Activated gamma-delta T cell treated with Interleukin-2 at 50 U/mL for 16 hours (primary cell): ENCODE data around the gene CYP20A1.
"Not testable (repeated sequence)": the region's sequence is repeated elsewhere in the genome, so short reads cannot be mapped to it uniquely, and the experiment has no call there.

Source experiments
- DNase-seq: peaks from one replicate; pipeline ENCODE4 v3.0.0-alpha.2; 2020

Gene CYP20A1

GRCh38 chr2:203238704-203239526, at the start of gene CYP20A1:
TSS of gene CYP20A1 (plus strand) at chr2:203239018. CDS start at chr2:203239063, 45 bp downstream.
- peak; percentile 96 for DNase-seq

- not testable (repeated sequence) for DNase-seq
These were observed 48.3 kb upstream of the CYP20A1 start for GRCh38 chr2:203190547-203190946.

- not testable (repeated sequence) for DNase-seq
These were observed 47.8 kb upstream of the CYP20A1 start for GRCh38 chr2:203191026-203191425.

GRCh38 chr2:203191961-203192360, 46.9 kb upstream of the CYP20A1 start:
- no peak for DNase-seq

- DNase-seq: no peak
These were observed 43.3 kb upstream of the CYP20A1 start for GRCh38 chr2:203195331-203196036.

GRCh38 chr2:203200866-203201265, 38.0 kb upstream of the CYP20A1 start:
- DNase-seq: no peak

GRCh38 chr2:203201426-203201825, 37.4 kb upstream of the CYP20A1 start:
- no peak for DNase-seq

- DNase-seq: no peak
These were observed 29.3 kb upstream of the CYP20A1 start for GRCh38 chr2:203209538-203209937.

- peak; percentile 11 for DNase-seq
These were observed 13.3 kb upstream of the CYP20A1 start for GRCh38 chr2:203225423-203226039.

- DNase-seq: not testable (repeated sequence)
These were observed 9.1 kb upstream of the CYP20A1 start for GRCh38 chr2:203229674-203230073.

GRCh38 chr2:203237346-203238238, 1.2 kb upstream of the CYP20A1 start:
- DNase-seq: no peak

GRCh38 chr2:203238292-203238703, 520 bp upstream of the CYP20A1 start:
- no peak for DNase-seq

- DNase-seq: no peak
These were observed 1.7 kb downstream of the CYP20A1 start for GRCh38 chr2:203240491-203240890.

- no peak for DNase-seq
These were observed 3.7 kb downstream of the CYP20A1 start for GRCh38 chr2:203242518-203242917.

- DNase-seq: no peak
These were observed 7.8 kb downstream of the CYP20A1 start for GRCh38 chr2:203246646-203247045.

- no peak for DNase-seq
These were observed 14.0 kb downstream of the CYP20A1 start for GRCh38 chr2:203252818-203253217.

GRCh38 chr2:203253422-203254095, 14.7 kb downstream of the CYP20A1 start:
- DNase-seq: not testable (repeated sequence)

GRCh38 chr2:203261326-203262159, 22.7 kb downstream of the CYP20A1 start:
- no peak for DNase-seq

- no peak for DNase-seq
These were observed 40.5 kb downstream of the CYP20A1 start for GRCh38 chr2:203279288-203279687.

GRCh38 chr2:203280428-203281064, 41.7 kb downstream of the CYP20A1 start:
- DNase-seq: no peak
